ENCODE results near the gene ALDH1L1. TPM values are rescaled to one million over a fixed set of nuclear protein-coding genes. Genes with fewer than 3 reads are reported as not detected.

Gene ALDH1L1
- total and polyA plus RNA-seq, 2 of the 8 experiments (the other 6 are each of a cell fraction or from before 2014, with no cell fraction given), result 0.98 to 1.6 TPM

- H3K27ac ChIP-seq (ENCODE audit: low read depth, low read length), result no peak overlapping the region
- H2BK5ac ChIP-seq (ENCODE audit: low read depth, low read length), result no peak overlapping the region
- no peak overlapping the region for H4K8ac ChIP-seq (ENCODE audit: extremely low read depth, insufficient read depth, low read length)
- no peaks in the 10 kb centered on the region for H3K79me2 ChIP-seq (ENCODE audit: control insufficient read depth in 1 of 2, insufficient read depth in 2 of 2, low read length in 2 of 2)
- ChIA-PET POLR2A (ENCODE audit: partially characterized antibody) (interaction anchor here (1.0 kb wide), 1 partner anchor 13 kb away, joined by 3 read pairs; no protein-coding TSS in a partner anchor), CTCF (ENCODE audit: partially characterized antibody) (interaction anchor here (0.7 to 2.4 kb wide), 5 partner anchors 23 to 209 kb away, joined by 3 to 10 read pairs (median 3); no protein-coding TSS in a partner anchor)
- 86% methylated on average over 17 of the region's 26 CpGs; no CpG with 5 or more reads in 1 of the 2 experiments for whole genome bisulfite sequencing, 2 experiments (ENCODE audit: extremely low coverage in 1 of 2, insufficient coverage in 1 of 2, insufficient read length in 1 of 2, insufficient replicate concordance in 2 of 2, low coverage in 1 of 2, low lambda C conversion rate in 2 of 2, missing lambda C conversion rate in 1 of 2)
- no peaks in the 10 kb centered on the region for H3K27me3 ChIP-seq (replicated peaks in 1 of 4; ENCODE audit: control insufficient read depth in 3 of 4, extremely low read depth in 1 of 4, insufficient read depth in 3 of 4, low read length in 3 of 4)
- H4K91ac ChIP-seq (replicated peaks; ENCODE audit: insufficient read length, low read length), result no peak overlapping the region
- H2BK15ac ChIP-seq (ENCODE audit: low read length), result no peak overlapping the region
- no peaks in the 10 kb centered on the region for H3K4me1 ChIP-seq (replicated peaks in 1 of 4; ENCODE audit: control insufficient read depth in 3 of 4, insufficient read depth in 4 of 4, low read length in 3 of 4)
- peaks cover 0 to 3% of the 10 kb centered on the region in 2 experiments; a peak in 1 of 4 replicates for H3K9me3 ChIP-seq (ENCODE audit: insufficient read depth in 2 of 2, low read depth in 1 of 2, low read length in 1 of 2)
- no peak for TF ChIP-seq POLR2A (IDR thresholded peaks at IDR 0.05; ENCODE audit: control extremely low read depth in 1 of 2, low read depth in 2 of 2, low read length in 2 of 2)
- TF ChIP-seq CREB1 (IDR thresholded peaks at IDR 0.05), result no peak
- TF ChIP-seq FOSL1 (IDR thresholded peaks at IDR 0.05; ENCODE audit: insufficient read depth, low read depth, low read length), result no peak
- TF ChIP-seq SAP30 (IDR thresholded peaks at IDR 0.05; ENCODE audit: insufficient read depth, insufficient replicate concordance, low read length), result no peak
- no peak for TF ChIP-seq BACH1 (IDR thresholded peaks at IDR 0.05; ENCODE audit: low read length)
- H2AK5ac ChIP-seq (ENCODE audit: low read depth, low read length), result no peak overlapping the region
- no peak overlapping the region for H2BK12ac ChIP-seq (ENCODE audit: low read depth, low read length)
- H2AFZ ChIP-seq (ENCODE audit: low read length), result no peak overlapping the region
- H3K9ac ChIP-seq (replicated peaks in 1 of 4; ENCODE audit: extremely low read depth in 1 of 4, low read depth in 3 of 4, low read length in 3 of 4), result no peak overlapping the region
- no peak overlapping the region for H4K5ac ChIP-seq (ENCODE audit: insufficient read length, low read depth, low read length)
- no peak overlapping the region for H3K14ac ChIP-seq (ENCODE audit: insufficient read length)
- H4K20me1 ChIP-seq (replicated peaks in 1 of 2; ENCODE audit: control insufficient read depth in 1 of 2, insufficient read depth in 2 of 2, low read length in 2 of 2), result no peaks in the 10 kb centered on the region
- H3K36me3 ChIP-seq (ENCODE audit: control insufficient read depth in 2 of 4, insufficient read depth in 4 of 4, low read length in 3 of 4), result no peaks in the 10 kb centered on the region
- no peak overlapping the region for H3K4ac ChIP-seq (replicated peaks; ENCODE audit: insufficient read length, low read depth, low read length)
- DNase-seq (ENCODE audit: low read depth in 1 of 2, low spot score in 2 of 2) (no peak), FAIRE-seq (no peak)
- H3K4me2 ChIP-seq (ENCODE audit: insufficient read depth in 1 of 2, low read depth in 2 of 2, low read length in 2 of 2), result no peak overlapping the region
- H3K23me2 ChIP-seq (ENCODE audit: low read depth, low read length), result no peaks in the 10 kb centered on the region; the same call in 1 of the 2 replicates
- H3K23ac ChIP-seq (ENCODE audit: insufficient read length), result no peak overlapping the region
- no peak overlapping the region for H3K56ac ChIP-seq (replicated peaks; ENCODE audit: insufficient read length, low read depth, low read length)
- no peaks in the 10 kb centered on the region for H3K79me1 ChIP-seq (ENCODE audit: low read depth, low read length)
- H3K18ac ChIP-seq (ENCODE audit: extremely low read depth, low read length), result no peak overlapping the region
- H2BK20ac ChIP-seq (ENCODE audit: low read length), result no peak overlapping the region
- no peak overlapping the region for H2BK120ac ChIP-seq (replicated peaks; ENCODE audit: low read depth, low read length)
- no peak overlapping the region for H3K4me3 ChIP-seq (ENCODE audit: extremely low read depth in 1 of 4, insufficient read depth in 2 of 4, low read depth in 3 of 4, low read length in 4 of 4)
Measured at GRCh38 chr3:126157083-126157768, 23.2 kb downstream of the ALDH1L1 start.
